Nephron progenitor cell (in vitro differentiated cells): ENCODE results near the gene BDNF.

Source experiments
- DNase-seq: peaks from one replicate; pipeline ENCODE4 v3.0.0; 2021
- H3K27ac Mint-ChIP-seq: 2 replicates; pipeline ENCODE4 v1.8.0; 2021; ENCODE audit warnings: mild to moderate bottlenecking, moderate library complexity, mixed read lengths
- H3K27me3 Mint-ChIP-seq: 2 replicates; pipeline ENCODE4 v1.8.0; 2021; ENCODE audit warnings: mild to moderate bottlenecking, low read depth, mixed read lengths; ENCODE audit not compliant: poor library complexity
- H3K36me3 Mint-ChIP-seq: 2 replicates; pipeline ENCODE4 v1.8.0; 2021; ENCODE audit warnings: low read depth, mixed read lengths
- H3K4me1 Mint-ChIP-seq: 2 replicates; pipeline ENCODE4 v1.8.0; 2021; ENCODE audit warnings: mixed read lengths
- H3K4me3 Mint-ChIP-seq: 2 replicates; pipeline ENCODE4 v1.8.0; 2021; ENCODE audit warnings: mild to moderate bottlenecking, moderate library complexity, mixed read lengths
- H3K9me3 Mint-ChIP-seq: 2 replicates; pipeline ENCODE4 v1.8.0; 2021; ENCODE audit warnings: mild to moderate bottlenecking, moderate library complexity, mixed read lengths
- CTCF ChIP-seq: fragments of 200-600 bp; sonication (generic); IDR thresholded peaks from 2 replicates; pipeline ENCODE4 v1.5.0; 2021; ENCODE audit warnings: antibody characterized with exemption

The BDNF gene

DNA sequence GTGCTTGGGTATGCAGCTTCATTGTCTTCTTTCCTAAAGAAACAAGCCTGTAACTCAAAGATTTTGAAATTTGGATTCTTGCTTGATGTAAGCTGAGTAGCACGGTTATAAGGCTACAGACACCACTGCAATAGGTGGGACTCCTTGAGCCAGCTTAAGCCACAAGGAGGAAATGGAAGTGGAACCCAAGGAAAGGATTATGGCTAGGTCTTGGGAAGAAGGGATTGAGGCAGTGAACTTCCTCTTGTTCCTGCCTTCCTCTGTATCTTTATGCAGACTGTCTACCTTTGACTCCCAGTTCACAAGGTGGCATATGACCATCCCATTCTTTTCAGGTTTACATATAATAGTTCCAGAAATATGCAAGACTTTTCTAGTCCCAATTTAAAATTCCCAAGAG, 72.3 kb downstream of the BDNF start:
- no peaks in the 10 kb centered on the region for H3K36me3 Mint-ChIP-seq
- no peaks in the 10 kb centered on the region for H3K9me3 Mint-ChIP-seq
- H3K4me1 Mint-ChIP-seq = peaks cover 18% of the 10 kb centered on the region
- DNase-seq = no peak
- no peak overlapping the region for H3K27ac Mint-ChIP-seq
- TF ChIP-seq CTCF = no peak
- peaks cover 36% of the 10 kb centered on the region for H3K27me3 Mint-ChIP-seq
- no peak overlapping the region for H3K4me3 Mint-ChIP-seq

GRCh38 chr11:27626938-27627586, 73.2 kb downstream of the BDNF start:
- Mint-ChIP-seq H3K4me3 (no peak overlapping the region), H3K36me3 (no peaks in the 10 kb centered on the region), H3K4me1 (peaks cover 18% of the 10 kb centered on the region), H3K27ac (peak overlapping the region; percentile 14), H3K9me3 (no peaks in the 10 kb centered on the region), H3K27me3 (peaks cover 27% of the 10 kb centered on the region)
- no peak for TF ChIP-seq CTCF
- DNase-seq = no peak

DNA sequence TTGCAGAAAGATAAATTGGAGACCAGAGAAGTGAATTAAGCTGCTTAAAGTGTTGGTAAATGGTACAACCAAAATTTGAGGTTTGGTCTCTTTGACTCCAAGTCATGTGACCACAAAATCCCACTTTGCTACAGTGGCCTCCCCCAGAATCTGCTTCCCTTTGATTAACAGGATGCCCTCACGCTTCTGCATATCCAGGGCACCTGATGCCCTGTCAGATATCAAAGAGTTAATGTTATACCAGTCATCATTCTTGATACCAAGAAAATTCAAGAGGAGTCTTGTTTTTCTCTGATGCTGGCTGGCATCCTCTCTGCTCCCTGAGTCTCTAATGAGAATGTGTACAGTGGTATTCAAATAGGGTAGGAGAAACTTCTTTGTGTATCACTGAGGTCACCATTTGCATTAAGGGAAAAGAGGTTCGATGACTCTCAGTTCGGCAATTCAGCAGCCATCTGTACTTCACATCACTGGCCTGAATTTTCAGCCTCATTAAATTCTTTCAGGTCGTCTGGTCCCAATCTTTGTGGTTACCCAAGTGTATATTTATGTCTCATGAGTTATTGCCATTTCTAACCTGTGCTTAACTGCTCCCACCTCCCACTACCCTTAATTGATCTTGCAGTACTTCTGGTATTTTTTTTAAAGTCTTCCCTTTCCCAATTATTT, 73.9 kb downstream of the BDNF start:
- peaks cover 22% of the 10 kb centered on the region for H3K27me3 Mint-ChIP-seq
- H3K27ac Mint-ChIP-seq = peak overlapping the region; percentile 14
- H3K36me3 Mint-ChIP-seq = no peaks in the 10 kb centered on the region
- H3K9me3 Mint-ChIP-seq = no peaks in the 10 kb centered on the region
- H3K4me3 Mint-ChIP-seq = no peak overlapping the region
- H3K4me1 Mint-ChIP-seq = peaks cover 18% of the 10 kb centered on the region
- DNase-seq = no peak
- no peak for TF ChIP-seq CTCF

- H3K4me1 Mint-ChIP-seq = peaks cover 18% of the 10 kb centered on the region
- no peaks in the 10 kb centered on the region for H3K36me3 Mint-ChIP-seq
- no peak overlapping the region for H3K4me3 Mint-ChIP-seq
- H3K27me3 Mint-ChIP-seq = peaks cover 14% of the 10 kb centered on the region
- DNase-seq = no peak
- H3K9me3 Mint-ChIP-seq = no peaks in the 10 kb centered on the region
- no peak for TF ChIP-seq CTCF
- no peak overlapping the region for H3K27ac Mint-ChIP-seq
Observed at GRCh38 chr11:27625347-27625912, 74.8 kb downstream of the BDNF start.

GRCh38 chr11:27623945-27624523, 76.2 kb downstream of the BDNF start:
- Mint-ChIP-seq H3K9me3 (no peaks in the 10 kb centered on the region), H3K36me3 (no peaks in the 10 kb centered on the region), H3K4me1 (peaks cover 15% of the 10 kb centered on the region), H3K27me3 (peaks cover 15% of the 10 kb centered on the region), H3K27ac (no peak overlapping the region), H3K4me3 (no peak overlapping the region)
- no peak for TF ChIP-seq CTCF
- DNase-seq = no peak
